ENCODE results near the gene AFTPH. TPM values are rescaled to one million over a fixed set of nuclear protein-coding genes. Genes with fewer than 3 reads are reported as not detected.

Gene AFTPH
- polyA plus RNA-seq, 3 donors = 22.3 to 28.6 (median 28.4) TPM

GRCh38 chr2:64622443-64623241 lies 98.5 kb downstream of the AFTPH start:
- no peak overlapping the region for H3K9ac ChIP-seq (ENCODE audit: insufficient read depth, low read length, poor library complexity, severe bottlenecking)
- no peaks in the 10 kb centered on the region for H4K20me1 ChIP-seq (ENCODE audit: insufficient read depth, low read length)
- Mint-ChIP-seq H3K27me3 (ENCODE audit: low read depth in 3 of 3) (peaks cover 0 to 10% (median 3%) of the 10 kb centered on the region in 3 donors), H3K4me1 (peaks cover 17% of the 10 kb centered on the region), H3K36me3 (no peaks in the 10 kb centered on the region), H3K4me3 (no peak overlapping the region), H3K9me3 (no peaks in the 10 kb centered on the region), H3K27ac (peak overlapping the region in 2 of 7 donors; percentile 36 to 66)
- no peaks in the 10 kb centered on the region for H3K27me3 ChIP-seq (ENCODE audit: control insufficient read depth in 2 of 2, insufficient read depth in 2 of 2, low read length in 2 of 2)
- H3K4me3 ChIP-seq (replicated peaks in 1 of 3; ENCODE audit: low read depth in 2 of 3, low read length in 3 of 3) = no peak overlapping the region
- no peak for DNase-seq
- H3K4me2 ChIP-seq (replicated peaks; ENCODE audit: extremely low read depth, low read length, poor library complexity, severe bottlenecking) = no peak overlapping the region
- intact Hi-C loops (cut with micrococcal nuclease) = no loop called here
- TF ChIP-seq, protein P1, sequence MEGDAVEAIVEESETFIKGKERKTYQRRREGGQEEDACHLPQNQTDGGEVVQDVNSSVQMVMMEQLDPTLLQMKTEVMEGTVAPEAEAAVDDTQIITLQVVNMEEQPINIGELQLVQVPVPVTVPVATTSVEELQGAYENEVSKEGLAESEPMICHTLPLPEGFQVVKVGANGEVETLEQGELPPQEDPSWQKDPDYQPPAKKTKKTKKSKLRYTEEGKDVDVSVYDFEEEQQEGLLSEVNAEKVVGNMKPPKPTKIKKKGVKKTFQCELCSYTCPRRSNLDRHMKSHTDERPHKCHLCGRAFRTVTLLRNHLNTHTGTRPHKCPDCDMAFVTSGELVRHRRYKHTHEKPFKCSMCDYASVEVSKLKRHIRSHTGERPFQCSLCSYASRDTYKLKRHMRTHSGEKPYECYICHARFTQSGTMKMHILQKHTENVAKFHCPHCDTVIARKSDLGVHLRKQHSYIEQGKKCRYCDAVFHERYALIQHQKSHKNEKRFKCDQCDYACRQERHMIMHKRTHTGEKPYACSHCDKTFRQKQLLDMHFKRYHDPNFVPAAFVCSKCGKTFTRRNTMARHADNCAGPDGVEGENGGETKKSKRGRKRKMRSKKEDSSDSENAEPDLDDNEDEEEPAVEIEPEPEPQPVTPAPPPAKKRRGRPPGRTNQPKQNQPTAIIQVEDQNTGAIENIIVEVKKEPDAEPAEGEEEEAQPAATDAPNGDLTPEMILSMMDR (IDR thresholded peaks at IDR 0.05) = no peak
- H3K36me3 ChIP-seq (replicated peaks in 1 of 2; ENCODE audit: control insufficient read depth in 1 of 2, insufficient read depth in 2 of 2, low read length in 2 of 2) = no peaks in the 10 kb centered on the region
- H3K4me1 ChIP-seq (ENCODE audit: control insufficient read depth in 1 of 2, insufficient read depth in 2 of 2, low read length in 2 of 2) = peaks cover 0 to 4% of the 10 kb centered on the region in 2 donors
- no peak overlapping the region for H2AFZ ChIP-seq (ENCODE audit: insufficient read depth, low read depth, low read length, poor library complexity, severe bottlenecking)
- no peak overlapping the region for H3K27ac ChIP-seq (ENCODE audit: low read depth in 1 of 2, low read length in 2 of 2)
- no peaks in the 10 kb centered on the region for H3K9me3 ChIP-seq (replicated peaks in 1 of 2; ENCODE audit: control insufficient read depth in 1 of 2, insufficient read depth in 1 of 2, low read length in 2 of 2)
- WGBS (ENCODE audit: insufficient coverage) = 77% methylated on average over 8 of the region's 13 CpGs
- H3K79me2 ChIP-seq (ENCODE audit: insufficient read depth, low read length) = no peaks in the 10 kb centered on the region

DNA sequence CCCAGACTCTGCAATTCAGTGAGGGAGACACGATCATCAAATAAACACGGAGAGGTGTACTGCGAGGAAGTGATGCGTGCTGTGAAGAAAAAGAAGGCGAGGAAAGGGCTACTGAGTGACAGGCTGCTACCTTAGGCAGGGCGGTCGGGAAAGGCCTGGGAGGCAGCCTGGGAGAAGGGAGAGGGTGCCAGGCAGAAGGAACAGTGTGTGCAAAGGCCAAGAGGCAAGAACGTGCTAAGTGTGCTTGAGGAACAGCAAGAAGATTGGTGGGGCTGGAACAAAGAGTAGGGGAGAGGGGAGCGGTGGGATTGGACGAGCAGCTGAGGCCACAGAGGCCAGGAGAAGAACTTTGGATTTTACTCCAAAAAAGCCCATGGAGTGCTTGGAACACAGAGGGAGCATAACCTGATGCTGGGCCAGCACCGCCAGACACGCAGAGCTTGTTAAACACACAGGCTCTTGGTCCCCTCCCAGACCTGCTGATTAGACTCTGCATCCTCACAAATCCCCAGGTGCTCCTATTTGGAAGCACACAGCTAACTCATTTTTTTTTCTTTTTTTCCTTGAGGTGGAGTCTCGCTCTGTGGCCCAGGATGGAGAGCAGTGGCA lies 99.2 kb downstream of the AFTPH start:
- no peak overlapping the region for H2AFZ ChIP-seq (ENCODE audit: insufficient read depth, low read depth, low read length, poor library complexity, severe bottlenecking)
- WGBS (ENCODE audit: insufficient coverage) = 92% methylated on average over 8 of the region's 13 CpGs

More for the DNA sequence above, 99.2 kb downstream of the AFTPH start:
- H3K27me3 ChIP-seq (ENCODE audit: control insufficient read depth in 2 of 2, insufficient read depth in 2 of 2, low read length in 2 of 2) = no peaks in the 10 kb centered on the region
- no peak overlapping the region for H3K9ac ChIP-seq (ENCODE audit: insufficient read depth, low read length, poor library complexity, severe bottlenecking)
- Mint-ChIP-seq H3K4me3 (no peak overlapping the region), H3K27me3 (ENCODE audit: low read depth in 3 of 3) (peaks cover 0 to 6% (median 3%) of the 10 kb centered on the region in 3 donors), H3K9me3 (no peaks in the 10 kb centered on the region), H3K27ac (no peak overlapping the region), H3K4me1 (peaks cover 11% of the 10 kb centered on the region), H3K36me3 (no peaks in the 10 kb centered on the region)
- no peaks in the 10 kb centered on the region for H3K79me2 ChIP-seq (ENCODE audit: insufficient read depth, low read length)
- no peak overlapping the region for H3K4me3 ChIP-seq (replicated peaks in 1 of 3; ENCODE audit: low read depth in 2 of 3, low read length in 3 of 3)
- no peaks in the 10 kb centered on the region for H3K36me3 ChIP-seq (replicated peaks in 1 of 2; ENCODE audit: control insufficient read depth in 1 of 2, insufficient read depth in 2 of 2, low read length in 2 of 2)
- H3K4me1 ChIP-seq (ENCODE audit: control insufficient read depth in 1 of 2, insufficient read depth in 2 of 2, low read length in 2 of 2) = no peaks in the 10 kb centered on the region
- H4K20me1 ChIP-seq (ENCODE audit: insufficient read depth, low read length) = no peaks in the 10 kb centered on the region
- H3K27ac ChIP-seq (ENCODE audit: low read depth in 1 of 2, low read length in 2 of 2) = no peak overlapping the region
- TF ChIP-seq, protein P1 (IDR thresholded peaks at IDR 0.05) = no peak
- no peak for DNase-seq
- no peak overlapping the region for H3K4me2 ChIP-seq (replicated peaks; ENCODE audit: extremely low read depth, low read length, poor library complexity, severe bottlenecking)
- intact Hi-C loops (cut with micrococcal nuclease) = no loop called here
- H3K9me3 ChIP-seq (replicated peaks in 1 of 2; ENCODE audit: control insufficient read depth in 1 of 2, insufficient read depth in 1 of 2, low read length in 2 of 2) = no peaks in the 10 kb centered on the region
